GM18505 (cell line): ENCODE data around the gene MMP28.
"Not testable (repeated sequence)": the region's sequence is repeated elsewhere in the genome, so short reads cannot be mapped to it uniquely, and the experiment has no call there.

ENCODE experiments used
- ATAC-seq: cut with Tn5 transposase; IDR thresholded peaks from one replicate; pipeline ENCODE4 v1.9.1; 2021; ENCODE audit not compliant: unreplicated experiment
- POLR2A ChIP-seq: IDR thresholded peaks from 4 replicates; pipeline ENCODE4 v1.6.1; 2011; ENCODE audit warnings: borderline replicate concordance; ENCODE audit not compliant: insufficient read depth, insufficient read length; ENCODE audit errors: extremely low read depth

MMP28 gene

DNA sequence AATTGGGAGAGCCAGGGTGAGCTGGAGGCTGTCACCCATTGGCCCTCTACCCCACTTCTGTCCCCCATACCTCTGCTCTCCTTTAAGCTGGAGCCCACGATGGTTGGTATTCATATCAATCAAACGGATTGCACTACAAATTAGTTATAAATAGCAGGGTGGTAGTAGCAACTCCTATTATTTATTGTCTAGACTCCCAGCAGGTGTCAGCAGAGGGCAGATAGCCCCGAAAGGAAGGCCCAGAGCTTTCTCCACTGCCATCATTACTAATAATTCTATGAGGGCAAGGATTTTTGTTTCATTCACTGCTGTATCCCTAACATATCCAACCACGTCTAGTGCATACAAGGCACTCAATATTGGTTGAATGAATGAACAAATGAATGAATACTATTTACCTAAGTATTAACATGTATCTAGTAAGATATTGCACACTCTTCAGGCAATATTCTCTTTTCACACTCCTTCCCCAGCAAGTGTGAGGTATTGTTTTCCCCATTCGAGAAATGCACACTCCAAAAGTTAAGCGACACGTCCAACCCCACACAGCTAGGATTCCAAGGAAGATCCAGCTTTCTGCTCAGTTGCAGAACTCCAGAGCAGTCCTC, 28.4 kb downstream of the MMP28 start:
- no peak for TF ChIP-seq POLR2A
- no peak for ATAC-seq

GRCh38 chr17:35766489-35766877, 29.0 kb downstream of the MMP28 start:
- TF ChIP-seq POLR2A = no peak
- ATAC-seq = no peak

DNA sequence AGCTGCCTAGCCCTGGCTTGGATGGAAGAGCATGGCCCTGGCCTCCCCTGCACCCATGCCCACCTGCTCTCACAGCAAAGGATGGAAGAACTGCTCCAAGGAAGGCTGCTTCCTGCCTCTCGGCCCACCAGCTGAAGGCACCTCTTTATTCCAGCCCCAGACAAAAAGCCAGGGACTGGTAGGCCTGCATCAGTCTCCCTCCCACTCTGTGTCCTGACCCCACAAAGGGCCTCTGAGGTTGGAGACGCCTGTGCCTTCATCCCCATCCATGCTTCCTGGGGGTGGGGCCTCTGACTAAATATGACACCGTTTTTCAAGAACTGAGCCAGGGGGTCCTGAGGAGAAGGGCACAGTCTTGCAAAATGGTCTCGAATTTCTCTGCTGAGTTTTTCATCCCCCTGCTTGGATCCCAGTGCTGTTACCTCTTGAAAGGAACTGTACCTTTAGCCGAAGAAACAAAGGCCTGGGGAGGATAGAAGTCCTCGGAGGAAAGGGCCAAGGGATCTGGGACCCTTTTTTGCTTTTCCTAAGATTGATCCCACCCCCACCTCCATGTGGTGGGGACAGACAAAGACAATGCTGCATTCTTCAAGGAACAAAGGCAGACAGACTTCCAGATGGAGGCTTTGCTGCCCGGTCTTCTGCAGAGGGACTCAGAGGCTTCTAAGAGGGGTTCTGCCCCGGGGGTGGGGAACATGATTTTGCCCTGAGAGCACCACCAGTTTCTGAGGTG, 29.5 kb downstream of the MMP28 start:
- TF ChIP-seq POLR2A = no peak
- no peak for ATAC-seq

DNA sequence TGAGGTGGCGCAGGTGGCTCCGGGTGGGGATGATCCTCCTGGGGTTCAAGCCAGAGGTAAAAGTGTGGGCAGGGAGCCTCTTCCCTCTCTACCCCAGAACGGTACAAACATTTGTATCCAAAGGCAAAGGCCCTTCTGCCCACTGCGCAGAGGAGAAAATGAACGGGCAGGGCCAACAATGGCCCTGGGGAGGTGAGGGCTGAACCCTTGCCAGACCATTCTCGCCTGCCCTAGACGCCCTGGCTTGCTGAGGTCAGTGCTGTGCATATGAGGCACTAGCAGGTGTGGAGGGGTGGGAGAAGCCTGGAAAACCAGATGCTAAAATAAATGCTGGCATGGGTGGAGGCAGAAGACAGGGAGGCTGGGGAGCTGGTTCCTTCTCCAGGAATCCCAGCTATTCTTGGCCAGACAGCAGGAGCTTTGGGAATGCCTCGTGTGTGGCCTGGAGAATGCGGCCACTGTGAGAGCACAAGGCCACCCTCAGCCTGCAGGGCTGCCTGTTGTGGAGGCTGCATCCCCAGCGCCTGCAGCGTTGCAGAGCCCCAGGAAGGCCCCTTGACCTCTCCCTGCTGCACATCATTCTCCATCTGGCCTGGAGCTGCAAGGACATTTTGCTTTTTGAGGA, 30.2 kb downstream of the MMP28 start:
- no peak for ATAC-seq
- no peak for TF ChIP-seq POLR2A

GRCh38 chr17:35764123-35764991, 31.1 kb downstream of the MMP28 start:
- TF ChIP-seq POLR2A = no peak
- ATAC-seq = peak; percentile 84

DNA sequence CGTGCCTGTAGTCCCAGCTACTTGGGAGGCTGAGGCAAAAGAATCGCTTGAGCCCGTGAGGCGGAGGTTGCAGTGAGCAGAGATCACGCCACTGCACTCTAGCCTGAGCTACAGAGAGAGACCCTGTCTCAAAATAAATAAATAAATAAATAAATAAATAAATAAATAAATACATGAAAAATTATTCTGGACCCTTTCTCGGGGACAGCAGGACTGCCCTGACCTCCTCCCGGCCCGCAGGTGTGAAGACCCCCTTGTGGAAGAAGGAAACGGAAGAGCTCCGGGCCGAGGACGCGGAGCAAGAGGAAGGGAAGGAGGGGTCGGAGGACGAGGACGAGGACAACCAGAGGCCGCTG, 31.7 kb downstream of the MMP28 start:
- ATAC-seq = no peak
- TF ChIP-seq POLR2A = no peak

DNA sequence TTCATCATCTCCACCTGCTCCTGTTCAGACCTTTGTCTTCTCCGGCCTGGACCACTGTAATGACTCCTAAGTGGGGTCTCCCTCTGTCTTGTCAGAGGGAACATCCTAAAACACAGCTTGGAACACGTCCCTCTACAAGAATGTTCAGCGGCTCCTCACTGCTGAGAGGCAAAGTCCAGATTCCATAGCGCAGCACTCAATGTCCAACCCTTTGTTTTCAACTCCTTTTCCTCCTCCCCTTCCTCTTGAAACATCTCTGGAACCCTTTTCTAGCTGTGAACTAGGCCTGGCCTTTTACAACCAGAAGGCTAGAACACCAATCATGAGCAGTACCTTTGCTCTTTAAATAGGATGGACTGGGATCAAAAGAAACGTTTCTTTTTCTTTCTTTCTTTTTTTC, 33.8 kb downstream of the MMP28 start:
- ATAC-seq = no peak
- TF ChIP-seq POLR2A = no peak

DNA sequence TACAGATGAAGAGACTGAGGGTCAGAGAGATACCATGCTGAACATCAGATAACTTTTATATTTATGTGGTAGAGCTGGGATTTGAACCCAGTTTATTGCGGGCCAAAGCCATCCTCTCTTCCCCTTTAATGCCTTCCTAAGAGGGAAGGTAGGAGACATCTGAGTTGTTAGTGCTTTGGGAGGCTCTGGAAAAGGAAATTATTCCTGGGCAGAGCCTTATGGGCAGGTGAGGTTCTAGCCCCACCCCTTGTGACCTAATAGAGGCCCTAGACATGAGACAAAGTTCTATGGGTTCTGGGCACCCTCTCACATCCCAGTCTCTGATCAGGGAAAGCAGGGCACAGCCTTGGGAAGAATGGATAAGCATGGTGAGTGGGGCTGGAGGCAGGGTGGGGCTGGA, 34.9 kb downstream of the MMP28 start, which contains the start of gene C17orf50:
Gene C17orf50, plus strand, starts transcription at position 301 of the 400 bp plus-strand sequence. Its CDS starts 55 bp downstream, at position 356.
- no peak for TF ChIP-seq POLR2A
- ATAC-seq = no peak

- no peak for TF ChIP-seq POLR2A
- no peak for ATAC-seq
Observed at GRCh38 chr17:35757243-35757642, 38.2 kb downstream of the MMP28 start.

DNA sequence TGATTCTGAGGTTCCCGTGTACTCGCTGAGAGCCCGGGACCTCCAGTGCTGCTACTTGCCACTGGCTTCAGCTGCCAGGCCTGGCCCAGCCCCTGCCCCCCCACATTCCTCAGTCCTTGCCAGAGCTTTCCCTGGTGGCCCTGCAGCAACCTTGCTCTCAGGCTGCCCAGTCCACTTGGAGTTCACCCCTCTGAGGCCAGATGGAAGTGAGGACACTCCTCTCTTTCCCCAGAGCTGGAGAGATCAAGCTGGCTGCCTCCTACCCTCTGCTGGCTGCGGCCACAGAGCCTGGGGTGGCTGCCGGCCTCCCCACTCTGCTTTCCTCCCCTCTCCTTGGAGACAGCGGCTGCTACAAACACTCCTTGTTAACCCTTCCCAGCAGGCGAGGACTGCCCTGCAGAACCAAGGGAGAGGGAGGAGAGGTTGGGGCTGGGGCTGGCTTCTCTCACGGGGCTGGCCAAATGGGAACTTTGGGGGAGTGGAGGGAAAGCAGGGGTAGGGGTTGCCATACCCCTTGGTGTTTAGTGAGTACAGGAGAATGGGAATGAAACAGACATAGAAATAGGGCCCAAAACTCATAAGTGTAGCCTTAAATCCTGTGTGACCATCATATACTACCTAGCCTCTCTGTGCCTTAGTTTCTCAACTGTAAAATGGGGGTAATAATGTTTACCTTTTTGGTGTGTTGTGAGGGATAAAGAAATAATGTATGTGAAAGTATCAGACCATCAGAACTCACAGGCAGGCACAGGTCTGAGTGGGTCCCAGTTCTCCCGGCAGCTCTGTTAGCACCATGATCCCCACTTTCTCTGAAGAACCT, 42.3 kb downstream of the MMP28 start, which contains the start of gene GAS2L2:
Gene GAS2L2, minus strand, starts transcription at position 295 of the 820 bp plus-strand sequence. CDS start 389 bp downstream, outside the sequence.
- ATAC-seq = no peak
- TF ChIP-seq POLR2A = no peak

DNA sequence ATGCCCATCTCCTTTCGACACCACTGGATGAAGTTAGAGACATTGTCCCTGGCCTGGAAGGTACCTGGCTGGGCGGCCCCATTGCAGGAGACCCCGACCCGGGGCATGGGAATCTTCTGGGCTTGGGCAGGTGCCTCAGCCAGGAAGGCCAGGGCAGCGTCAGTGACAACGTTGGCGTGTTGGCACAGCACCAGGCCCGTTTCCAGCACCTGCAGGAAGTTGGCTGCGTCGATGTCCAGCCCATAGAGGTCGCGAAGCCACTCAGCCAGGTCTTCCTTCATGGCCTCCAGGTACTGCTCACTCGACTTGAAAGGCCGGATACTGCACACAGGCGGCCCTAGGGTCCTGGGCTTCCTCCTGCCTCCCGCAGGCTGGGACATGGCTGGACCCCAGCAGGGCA, 43.0 kb downstream of the MMP28 start:
- no peak for ATAC-seq
- no peak for TF ChIP-seq POLR2A

DNA sequence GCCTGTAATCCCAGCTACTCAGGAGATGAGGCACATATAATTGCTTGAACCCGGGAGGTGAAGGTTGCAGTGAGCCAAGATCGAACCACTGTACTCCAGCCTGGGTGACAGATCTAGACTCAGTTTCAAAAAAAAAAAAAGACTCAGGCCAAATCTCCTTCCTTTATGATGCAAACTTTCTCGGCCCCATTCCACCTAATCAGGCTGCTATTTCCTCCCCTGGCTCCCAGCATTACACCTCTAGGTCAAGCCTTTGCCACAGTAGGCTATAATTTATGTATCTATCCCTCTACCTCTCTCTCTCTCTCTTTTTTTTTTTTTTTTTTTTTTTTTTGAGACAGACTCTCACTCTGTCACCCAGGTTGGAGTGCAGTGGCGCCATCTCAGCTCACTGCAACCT, 43.9 kb downstream of the MMP28 start:
- ATAC-seq = not testable (repeated sequence)
